PC-9 (cell line): Measurements from ENCODE around the gene FOXL1.

Experiments used
- EZH2 ChIP-seq: fragments of 200-600 bp; sonication (generic); IDR thresholded peaks from 2 replicates; pipeline ENCODE4 v1.8.0; 2017; ENCODE audit warnings: antibody characterized with exemption, low read depth
- TF ChIP-seq, protein P1 (sequence below): fragments of 200-600 bp; sonication (generic); conservative IDR thresholded peaks from 2 replicates; pipeline ENCODE4 v1.6.1; 2017; ENCODE audit warnings: mixed run types, antibody characterized with exemption, mild to moderate bottlenecking, moderate library complexity

DNA sequence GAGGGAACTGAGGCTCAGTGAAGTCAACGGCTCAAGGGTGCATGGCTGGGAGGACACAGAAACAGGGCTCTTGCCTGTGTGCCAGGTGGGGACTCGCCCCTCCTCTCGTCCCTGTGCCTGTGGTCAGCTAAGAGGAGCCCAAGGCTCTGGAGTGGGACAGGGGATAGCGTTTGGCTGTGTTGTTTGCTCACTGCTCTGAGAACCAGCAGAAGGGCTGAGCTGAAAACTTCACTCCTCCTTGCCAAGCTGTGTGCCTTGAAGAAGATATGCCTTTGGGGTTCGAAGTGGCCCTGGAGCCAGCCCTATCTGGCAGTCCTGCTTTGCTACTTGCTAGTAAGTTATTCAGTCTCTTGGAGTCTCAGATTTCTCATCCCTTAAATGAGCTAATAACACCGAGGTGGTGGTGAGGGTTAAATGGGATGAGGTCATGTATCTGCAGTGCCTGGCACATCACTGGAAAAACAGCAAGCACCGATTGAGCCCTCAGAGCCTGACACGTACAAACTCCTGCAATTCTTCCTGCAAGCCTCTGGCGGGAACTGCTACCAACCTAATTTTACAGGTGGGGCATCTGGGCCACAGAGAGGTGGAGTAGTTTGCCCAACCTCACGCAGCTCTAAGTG, 17.7 kb downstream of the FOXL1 start:
- TF ChIP-seq, protein P1, sequence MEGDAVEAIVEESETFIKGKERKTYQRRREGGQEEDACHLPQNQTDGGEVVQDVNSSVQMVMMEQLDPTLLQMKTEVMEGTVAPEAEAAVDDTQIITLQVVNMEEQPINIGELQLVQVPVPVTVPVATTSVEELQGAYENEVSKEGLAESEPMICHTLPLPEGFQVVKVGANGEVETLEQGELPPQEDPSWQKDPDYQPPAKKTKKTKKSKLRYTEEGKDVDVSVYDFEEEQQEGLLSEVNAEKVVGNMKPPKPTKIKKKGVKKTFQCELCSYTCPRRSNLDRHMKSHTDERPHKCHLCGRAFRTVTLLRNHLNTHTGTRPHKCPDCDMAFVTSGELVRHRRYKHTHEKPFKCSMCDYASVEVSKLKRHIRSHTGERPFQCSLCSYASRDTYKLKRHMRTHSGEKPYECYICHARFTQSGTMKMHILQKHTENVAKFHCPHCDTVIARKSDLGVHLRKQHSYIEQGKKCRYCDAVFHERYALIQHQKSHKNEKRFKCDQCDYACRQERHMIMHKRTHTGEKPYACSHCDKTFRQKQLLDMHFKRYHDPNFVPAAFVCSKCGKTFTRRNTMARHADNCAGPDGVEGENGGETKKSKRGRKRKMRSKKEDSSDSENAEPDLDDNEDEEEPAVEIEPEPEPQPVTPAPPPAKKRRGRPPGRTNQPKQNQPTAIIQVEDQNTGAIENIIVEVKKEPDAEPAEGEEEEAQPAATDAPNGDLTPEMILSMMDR = no peak
- TF ChIP-seq EZH2 = no peak
